Activated B cell treated with CpG ODN at 0.5 μM for 24 hours (primary cell): ENCODE data around the gene ZBTB16. TPM values are rescaled to one million over a fixed set of nuclear protein-coding genes. Genes with fewer than 3 reads are reported as not detected.

Source experiments
- ATAC-seq: fragments of 200-7000 bp; cut with Tn5 transposase; one replicate; pipeline ENCODE4 v1.10.0; 2021; ENCODE audit warnings: low read depth, mild to moderate bottlenecking, moderate library complexity
- CTCF ChIA-PET: fragments of 350-600 bp; sonication (Branson Sonifier 250); formaldehyde crosslinking; loops from one replicate; lab custom pipeline; 2021; ENCODE audit warnings: antibody characterized with exemption; lab: Charles Lee
- POLR2A ChIA-PET: fragments of 350-600 bp; sonication (Branson Sonifier 250); formaldehyde crosslinking; loops from one replicate; lab custom pipeline; 2021; ENCODE audit warnings: antibody characterized with exemption; lab: Charles Lee
- DNase-seq: peaks from one replicate; pipeline ENCODE4 v3.0.0; 2022
- H3K27ac Mint-ChIP-seq: one replicate; pipeline ENCODE4 v1.8.0; 2020; ENCODE audit warnings: mixed read lengths
- H3K27me3 Mint-ChIP-seq: one replicate; pipeline ENCODE4 v1.8.0; 2021; ENCODE audit warnings: mixed read lengths
- H3K36me3 Mint-ChIP-seq: one replicate; pipeline ENCODE4 v1.8.0; 2021; ENCODE audit warnings: low read depth, mixed read lengths
- H3K4me1 Mint-ChIP-seq: one replicate; pipeline ENCODE4 v1.8.0; 2021; ENCODE audit warnings: mixed read lengths
- H3K4me3 Mint-ChIP-seq: one replicate; pipeline ENCODE4 v1.8.0; 2020; ENCODE audit warnings: mild to moderate bottlenecking, mixed read lengths
- H3K9me3 Mint-ChIP-seq: one replicate; pipeline ENCODE4 v1.8.0; 2020; ENCODE audit warnings: mixed read lengths
- intact Hi-C: fragments of 100-400 bp; cut with micrococcal nuclease; formaldehyde crosslinking; loops from one replicate; pipeline ENCODE4 v1.15.1; 2024
- total RNA-seq: library from RNA; stranded (reverse); gene quantifications from 2 replicates; pipeline ENCODE4 v1.2.3, GENCODE V29; 2022
- TF ChIP-seq, protein P1 (sequence below): fragments of 200-600 bp; IDR thresholded peaks from one replicate; pipeline ENCODE4 v1.8.0; 2022; ENCODE audit warnings: antibody characterized with exemption, mild to moderate bottlenecking

The ZBTB16 gene
- total RNA-seq, 1 donor from 2014 or later = 2.5 TPM

DNA sequence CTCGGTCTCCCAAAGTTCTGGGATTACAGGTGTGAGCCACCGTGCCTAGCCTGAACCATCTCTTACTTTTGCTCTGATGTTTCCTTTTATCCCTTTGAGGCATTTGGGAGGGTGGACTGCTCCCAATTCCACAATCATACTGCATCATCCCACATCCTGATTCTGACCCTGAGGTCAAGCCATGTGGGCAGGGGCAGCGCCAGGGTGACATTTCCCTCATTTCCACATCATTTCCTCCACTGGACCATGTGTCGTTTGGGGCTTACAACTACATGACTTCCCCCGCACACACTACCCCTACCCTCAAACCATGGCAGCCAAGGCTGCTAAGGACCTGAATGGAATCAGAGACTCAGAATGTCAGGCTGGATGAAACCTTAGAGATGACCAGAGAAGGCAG, 26.4 kb upstream of the ZBTB16 start:
- H3K4me3 Mint-ChIP-seq = no peak overlapping the region
- ChIA-PET POLR2A (no interaction called here), CTCF (interaction anchor here (1.4 to 7.4 kb wide), 2 partner anchors 39 to 229 kb away, joined by 3 to 118 read pairs; no protein-coding TSS in a partner anchor)
- H3K27me3 Mint-ChIP-seq = peaks cover 23% of the 10 kb centered on the region
- DNase-seq (no peak), ATAC-seq (no peak)
- intact Hi-C loops = no loop called here
- no peaks in the 10 kb centered on the region for H3K9me3 Mint-ChIP-seq
- H3K4me1 Mint-ChIP-seq = peaks cover 3% of the 10 kb centered on the region
- H3K27ac Mint-ChIP-seq = no peak overlapping the region
- TF ChIP-seq, protein P1, sequence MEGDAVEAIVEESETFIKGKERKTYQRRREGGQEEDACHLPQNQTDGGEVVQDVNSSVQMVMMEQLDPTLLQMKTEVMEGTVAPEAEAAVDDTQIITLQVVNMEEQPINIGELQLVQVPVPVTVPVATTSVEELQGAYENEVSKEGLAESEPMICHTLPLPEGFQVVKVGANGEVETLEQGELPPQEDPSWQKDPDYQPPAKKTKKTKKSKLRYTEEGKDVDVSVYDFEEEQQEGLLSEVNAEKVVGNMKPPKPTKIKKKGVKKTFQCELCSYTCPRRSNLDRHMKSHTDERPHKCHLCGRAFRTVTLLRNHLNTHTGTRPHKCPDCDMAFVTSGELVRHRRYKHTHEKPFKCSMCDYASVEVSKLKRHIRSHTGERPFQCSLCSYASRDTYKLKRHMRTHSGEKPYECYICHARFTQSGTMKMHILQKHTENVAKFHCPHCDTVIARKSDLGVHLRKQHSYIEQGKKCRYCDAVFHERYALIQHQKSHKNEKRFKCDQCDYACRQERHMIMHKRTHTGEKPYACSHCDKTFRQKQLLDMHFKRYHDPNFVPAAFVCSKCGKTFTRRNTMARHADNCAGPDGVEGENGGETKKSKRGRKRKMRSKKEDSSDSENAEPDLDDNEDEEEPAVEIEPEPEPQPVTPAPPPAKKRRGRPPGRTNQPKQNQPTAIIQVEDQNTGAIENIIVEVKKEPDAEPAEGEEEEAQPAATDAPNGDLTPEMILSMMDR = no peak
- no peaks in the 10 kb centered on the region for H3K36me3 Mint-ChIP-seq

DNA sequence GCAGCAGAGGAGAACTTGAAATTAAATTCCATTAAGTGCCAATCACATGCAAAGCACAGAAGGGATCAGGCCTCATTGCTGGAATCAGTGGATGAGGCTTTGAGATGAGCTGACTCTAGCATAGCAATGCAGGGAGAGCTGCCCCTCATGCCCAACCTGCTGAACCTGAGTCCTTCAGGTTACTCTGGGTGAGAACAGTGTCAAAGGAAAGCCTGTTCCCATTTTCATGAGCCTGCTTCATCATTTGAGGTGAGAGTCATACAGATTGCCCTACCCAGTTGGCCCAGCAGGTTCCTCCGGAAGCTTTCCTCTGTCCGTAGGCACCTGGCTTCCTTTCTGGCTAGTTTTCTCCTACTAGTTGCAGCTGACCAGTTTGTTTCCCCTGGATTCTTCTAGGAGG, 25.9 kb upstream of the ZBTB16 start:
- ChIA-PET CTCF (interaction anchor here (1.4 to 7.4 kb wide), 2 partner anchors 40 to 228 kb away, joined by 3 to 118 read pairs; no protein-coding TSS in a partner anchor), POLR2A (no interaction called here)
- H3K9me3 Mint-ChIP-seq = no peaks in the 10 kb centered on the region
- H3K4me3 Mint-ChIP-seq = no peak overlapping the region
- no peak for ATAC-seq
- H3K27ac Mint-ChIP-seq = no peak overlapping the region
- H3K27me3 Mint-ChIP-seq = peaks cover 23% of the 10 kb centered on the region
- TF ChIP-seq, protein P1 = no peak
- H3K36me3 Mint-ChIP-seq = no peaks in the 10 kb centered on the region
- peaks cover 3% of the 10 kb centered on the region for H3K4me1 Mint-ChIP-seq
- no peak for DNase-seq
- intact Hi-C loops = no loop called here

GRCh38 chr11:114034956-114035355, 24.6 kb upstream of the ZBTB16 start:
- TF ChIP-seq, protein P1 = no peak
- DNase-seq (no peak), ATAC-seq (no peak)
- Mint-ChIP-seq H3K27ac (no peak overlapping the region), H3K4me1 (peaks cover 3% of the 10 kb centered on the region), H3K9me3 (no peaks in the 10 kb centered on the region), H3K36me3 (no peaks in the 10 kb centered on the region), H3K4me3 (no peak overlapping the region), H3K27me3 (peaks cover 18% of the 10 kb centered on the region)
- intact Hi-C loops = no loop called here
- ChIA-PET CTCF (interaction anchor here (1.4 to 7.4 kb wide), 3 partner anchors 10 to 227 kb away, joined by 5 to 118 read pairs (median 5); no protein-coding TSS in a partner anchor), POLR2A (no interaction called here)

DNA sequence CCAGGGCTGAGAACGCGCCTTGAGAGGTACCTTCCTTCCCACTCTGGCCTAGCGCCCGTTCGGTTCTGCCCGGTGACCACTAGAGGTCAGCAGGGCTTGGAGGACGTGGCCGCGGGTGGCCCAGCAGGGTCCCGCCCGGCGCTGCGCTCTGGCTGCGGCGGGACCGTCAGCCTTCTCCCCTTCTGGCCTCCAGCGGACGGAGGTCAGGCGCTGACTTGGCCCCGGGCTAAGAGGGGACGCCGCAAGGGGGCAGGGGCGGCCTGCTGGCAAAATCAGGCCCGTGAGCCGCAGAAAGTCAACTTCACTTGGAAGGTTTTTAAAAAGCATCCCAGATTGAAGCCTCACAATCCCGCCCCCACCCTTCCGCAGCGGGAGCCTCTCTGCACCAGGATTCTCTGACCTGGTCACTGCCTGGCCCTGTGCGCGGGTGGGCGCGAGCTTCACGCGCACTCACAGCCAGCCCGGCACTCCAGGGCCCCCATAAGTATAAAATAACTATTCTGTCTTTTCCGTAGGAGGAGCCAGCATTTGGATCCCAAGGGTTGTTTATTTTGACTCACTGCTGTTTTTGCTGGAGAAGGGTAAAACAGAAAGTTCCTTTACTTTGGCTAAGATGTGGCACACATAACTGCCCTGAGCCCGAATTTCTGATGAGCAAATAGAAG, 23.2 kb upstream of the ZBTB16 start:
- CTCF ChIA-PET = interaction anchor here (1.4 to 7.4 kb wide), 6 partner anchors 8 to 225 kb away, joined by 3 to 118 read pairs (median 5); no protein-coding TSS in a partner anchor
- peak; percentile 86 for ATAC-seq
- peak; percentile 37 for DNase-seq
- Mint-ChIP-seq H3K27ac (no peak overlapping the region), H3K9me3 (no peaks in the 10 kb centered on the region), H3K36me3 (no peaks in the 10 kb centered on the region), H3K4me1 (peaks cover 3% of the 10 kb centered on the region), H3K4me3 (no peak overlapping the region), H3K27me3 (peaks cover 15% of the 10 kb centered on the region)
- TF ChIP-seq, protein P1 = no peak
- intact Hi-C loops = loop anchor here (1.0 to 2.0 kb wide), 4 partner anchors 41 to 225 kb away; no protein-coding TSS in a partner anchor
- POLR2A ChIA-PET = no interaction called here

DNA sequence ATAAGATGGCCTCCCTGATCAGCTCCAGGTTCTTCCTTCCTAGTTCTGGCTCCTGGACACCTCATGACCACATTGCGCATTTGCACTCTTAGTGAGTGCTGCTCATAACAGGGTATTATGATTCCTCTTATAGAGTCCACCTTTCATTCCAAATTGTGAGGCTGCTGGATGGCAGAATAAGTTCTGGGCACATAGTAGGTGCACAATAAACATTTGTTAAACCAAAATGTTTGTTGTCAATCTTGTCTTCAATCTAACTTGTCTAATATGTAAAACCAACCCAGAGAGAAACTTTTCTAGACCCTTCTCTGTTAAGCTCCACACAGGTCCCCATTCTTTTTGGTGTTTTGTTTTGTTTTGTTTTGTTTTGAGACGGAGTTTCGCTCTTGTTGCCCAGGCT, 22.6 kb upstream of the ZBTB16 start:
- Mint-ChIP-seq H3K4me1 (no peaks in the 10 kb centered on the region), H3K27ac (no peak overlapping the region), H3K27me3 (peaks cover 15% of the 10 kb centered on the region), H3K9me3 (no peaks in the 10 kb centered on the region), H3K36me3 (no peaks in the 10 kb centered on the region), H3K4me3 (no peak overlapping the region)
- no peak for ATAC-seq
- CTCF ChIA-PET = interaction anchor here (1.4 to 7.4 kb wide), 6 partner anchors 8 to 225 kb away, joined by 3 to 118 read pairs (median 6); no protein-coding TSS in a partner anchor
- intact Hi-C loops = loop anchor here (1.0 to 2.0 kb wide), 4 partner anchors 42 to 224 kb away; no protein-coding TSS in a partner anchor
- TF ChIP-seq, protein P1 = no peak
- no peak for DNase-seq
- POLR2A ChIA-PET = no interaction called here
